Immature natural killer cell (primary cell): Measurements from ENCODE around the gene AKAP13. TPM values are rescaled to one million over a fixed set of nuclear protein-coding genes. Genes with fewer than 3 reads are reported as not detected.
"Not testable (repeated sequence)": the region's sequence is repeated elsewhere in the genome, so short reads cannot be mapped to it uniquely, and the experiment has no call there.

Source experiments
- DNase-seq, 3 donors: peaks; one replicate each; pipeline ENCODE4 v3.0.0; 2022; ENCODE audit warnings: mixed read lengths in 1 of 3
- H3K27ac Mint-ChIP-seq, 6 donors: one replicate each; pipeline ENCODE4 v1.8.0; 2020; ENCODE audit warnings: mixed read lengths in 6 of 6, mild to moderate bottlenecking in 5 of 6, inconsistent platforms in 4 of 6, moderate library complexity in 3 of 6
- H3K27me3 Mint-ChIP-seq, 3 donors: one replicate each; pipeline ENCODE4 v1.8.0; 2020 to 2021; ENCODE audit warnings: low read depth in 3 of 3, mild to moderate bottlenecking in 3 of 3, mixed read lengths in 3 of 3, moderate library complexity in 3 of 3, inconsistent platforms in 1 of 3
- H3K36me3 Mint-ChIP-seq, 3 donors: one replicate each; pipeline ENCODE4 v1.8.0; 2020; ENCODE audit warnings: mixed read lengths in 3 of 3, inconsistent platforms in 2 of 3, mild to moderate bottlenecking in 2 of 3
- H3K4me1 Mint-ChIP-seq, 2 donors: one replicate each; pipeline ENCODE4 v1.8.0; 2020; ENCODE audit warnings: inconsistent platforms in 2 of 2, mild to moderate bottlenecking in 2 of 2, mixed read lengths in 2 of 2, moderate library complexity in 1 of 2
- H3K4me3 Mint-ChIP-seq, 5 donors: one replicate each; pipeline ENCODE4 v1.8.0; 2020; ENCODE audit warnings: mild to moderate bottlenecking in 5 of 5, mixed read lengths in 5 of 5, inconsistent platforms in 3 of 5, moderate library complexity in 3 of 5
- H3K9me3 Mint-ChIP-seq, 6 donors: one replicate each; pipeline ENCODE4 v1.8.0; 2020; ENCODE audit warnings: mild to moderate bottlenecking in 6 of 6, mixed read lengths in 6 of 6, inconsistent platforms in 4 of 6, moderate library complexity in 3 of 6
- polyA plus RNA-seq, 3 donors: library from polyadenylated mRNA; unstranded; fragments of 300-500 nt; fragmentation: Illumina TruSeq; gene quantifications; one replicate each; pipeline ENCODE4 v1.2.3, GENCODE V29; 2021

AKAP13 gene
- polyA plus RNA-seq, 3 donors from 2014 or later = 104 to 327 (median 112) TPM

- Mint-ChIP-seq H3K9me3 (no peaks in the 10 kb centered on the region), H3K4me3 (no peak overlapping the region), H3K36me3 (peaks cover 15 to 33% (median 17%) of the 10 kb centered on the region in 3 donors), H3K27me3 (peaks cover 8 to 20% (median 14%) of the 10 kb centered on the region in 3 donors), H3K27ac (no peak overlapping the region), H3K4me1 (peaks cover 32 to 43% of the 10 kb centered on the region in 2 donors)
- DNase-seq = no peak
These were observed 262.3 kb downstream of the AKAP13 start for GRCh38 chr15:85642693-85643066.

- peak; percentile 81 to 86 (median 83) for DNase-seq
- peaks cover 49 to 64% of the 10 kb centered on the region in 2 donors for H3K4me1 Mint-ChIP-seq
- peaks cover 4 to 18% (median 6%) of the 10 kb centered on the region in 3 donors for H3K36me3 Mint-ChIP-seq
- H3K27me3 Mint-ChIP-seq = peaks cover 8 to 32% (median 16%) of the 10 kb centered on the region in 3 donors
- H3K27ac Mint-ChIP-seq = peak overlapping the region; percentile 95 to 99 (median 98)
- no peaks in the 10 kb centered on the region for H3K9me3 Mint-ChIP-seq
- H3K4me3 Mint-ChIP-seq = peak overlapping the region; percentile 54 to 85 (median 74)
These were observed 266.2 kb downstream of the AKAP13 start for GRCh38 chr15:85646538-85647091.

- Mint-ChIP-seq H3K4me3 (peak overlapping the region; percentile 46 to 73 (median 58)), H3K27me3 (peaks cover 3 to 30% (median 16%) of the 10 kb centered on the region in 3 donors), H3K27ac (peak overlapping the region; percentile 94 to 99 (median 96)), H3K36me3 (peaks cover 0 to 10% (median 4%) of the 10 kb centered on the region in 3 donors), H3K4me1 (peaks cover 49 to 63% of the 10 kb centered on the region in 2 donors), H3K9me3 (no peaks in the 10 kb centered on the region)
- peak; percentile 57 to 68 (median 64) for DNase-seq
These were observed 269.0 kb downstream of the AKAP13 start for GRCh38 chr15:85649372-85649771.

GRCh38 chr15:85651548-85651947, 271.1 kb downstream of the AKAP13 start:
- Mint-ChIP-seq H3K27me3 (peaks cover 2 to 21% (median 9%) of the 10 kb centered on the region in 3 donors), H3K36me3 (peaks cover 0 to 13% (median 11%) of the 10 kb centered on the region in 3 donors), H3K9me3 (no peaks in the 10 kb centered on the region), H3K4me1 (peaks cover 32 to 45% of the 10 kb centered on the region in 2 donors), H3K27ac (peak overlapping the region in 4 of 6 donors; percentile 71 to 99 (median 80)), H3K4me3 (no peak overlapping the region)
- DNase-seq = no peak

- Mint-ChIP-seq H3K9me3 (no peaks in the 10 kb centered on the region), H3K4me1 (peaks cover 24 to 36% of the 10 kb centered on the region in 2 donors), H3K27ac (peak overlapping the region; percentile 51 to 99 (median 74)), H3K27me3 (peaks cover 0 to 15% (median 5%) of the 10 kb centered on the region in 3 donors), H3K4me3 (no peak overlapping the region), H3K36me3 (peaks cover 0 to 11% (median 8%) of the 10 kb centered on the region in 3 donors)
- no peak for DNase-seq
These were observed 272.1 kb downstream of the AKAP13 start for GRCh38 chr15:85652457-85652856.

GRCh38 chr15:85657132-85657531, 276.7 kb downstream of the AKAP13 start:
- Mint-ChIP-seq H3K27ac (peak overlapping the region in 1 of 6 donors; percentile 71), H3K9me3 (no peaks in the 10 kb centered on the region), H3K4me1 (peaks cover 2 to 9% of the 10 kb centered on the region in 2 donors), H3K4me3 (no peak overlapping the region), H3K27me3 (no peaks in the 10 kb centered on the region), H3K36me3 (peaks cover 5 to 25% (median 11%) of the 10 kb centered on the region in 3 donors)
- DNase-seq = no peak

GRCh38 chr15:85658816-85659215, 278.4 kb downstream of the AKAP13 start:
- no peak for DNase-seq
- no peak overlapping the region for H3K4me3 Mint-ChIP-seq
- no peaks in the 10 kb centered on the region for H3K27me3 Mint-ChIP-seq
- peaks cover 8 to 28% (median 17%) of the 10 kb centered on the region in 3 donors for H3K36me3 Mint-ChIP-seq
- H3K4me1 Mint-ChIP-seq = peaks cover 0 to 2% of the 10 kb centered on the region in 2 donors
- H3K27ac Mint-ChIP-seq = no peak overlapping the region
- no peaks in the 10 kb centered on the region for H3K9me3 Mint-ChIP-seq

GRCh38 chr15:85661859-85662258, 281.5 kb downstream of the AKAP13 start:
- Mint-ChIP-seq H3K4me3 (no peak overlapping the region), H3K9me3 (no peaks in the 10 kb centered on the region), H3K4me1 (peaks cover 5 to 6% of the 10 kb centered on the region in 2 donors), H3K27me3 (no peaks in the 10 kb centered on the region), H3K27ac (peak overlapping the region in 1 of 6 donors; percentile 30), H3K36me3 (peaks cover 19 to 50% (median 38%) of the 10 kb centered on the region in 3 donors)
- DNase-seq = no peak

GRCh38 chr15:85665677-85666076, 285.3 kb downstream of the AKAP13 start:
- peak overlapping the region; percentile 22 to 98 (median 98) for H3K27ac Mint-ChIP-seq
- not testable (repeated sequence) for H3K27me3 Mint-ChIP-seq, H3K4me3 Mint-ChIP-seq, H3K9me3 Mint-ChIP-seq, DNase-seq
- H3K36me3 Mint-ChIP-seq = peaks cover 22 to 53% (median 42%) of the 10 kb centered on the region in 3 donors
- H3K4me1 Mint-ChIP-seq = peaks cover 26 to 31% of the 10 kb centered on the region in 2 donors

GRCh38 chr15:85667491-85668424, 287.4 kb downstream of the AKAP13 start:
- Mint-ChIP-seq H3K27ac (peak overlapping the region; percentile 97 to 99 (median 98)), H3K4me1 (peaks cover 26 to 31% of the 10 kb centered on the region in 2 donors), H3K27me3 (peaks cover 0 to 3% (median 0%) of the 10 kb centered on the region in 3 donors), H3K36me3 (peaks cover 26 to 56% (median 37%) of the 10 kb centered on the region in 3 donors), H3K9me3 (no peaks in the 10 kb centered on the region), H3K4me3 (peak overlapping the region; percentile 28 to 84 (median 71))
- peak; percentile 85 to 90 (median 89) for DNase-seq

GRCh38 chr15:85671156-85671555, 290.8 kb downstream of the AKAP13 start:
- H3K36me3 Mint-ChIP-seq = peaks cover 23 to 46% (median 27%) of the 10 kb centered on the region in 3 donors
- no peak overlapping the region for H3K4me3 Mint-ChIP-seq
- peaks cover 0 to 6% (median 0%) of the 10 kb centered on the region in 3 donors for H3K27me3 Mint-ChIP-seq
- no peak for DNase-seq
- H3K4me1 Mint-ChIP-seq = peaks cover 25 to 31% of the 10 kb centered on the region in 2 donors
- H3K9me3 Mint-ChIP-seq = no peaks in the 10 kb centered on the region
- H3K27ac Mint-ChIP-seq = peak overlapping the region in 4 of 6 donors; percentile 48 to 90 (median 66)

- Mint-ChIP-seq H3K27ac (peak overlapping the region in 4 of 6 donors; percentile 38 to 62 (median 50)), H3K4me1 (peaks cover 14 to 19% of the 10 kb centered on the region in 2 donors), H3K27me3 (peaks cover 0 to 6% (median 1%) of the 10 kb centered on the region in 3 donors), H3K9me3 (no peaks in the 10 kb centered on the region), H3K36me3 (peaks cover 18 to 49% (median 31%) of the 10 kb centered on the region in 3 donors), H3K4me3 (no peak overlapping the region)
- no peak for DNase-seq
These were observed 292.1 kb downstream of the AKAP13 start for GRCh38 chr15:85672332-85673084.

- Mint-ChIP-seq H3K4me3 (no peak overlapping the region), H3K4me1 (peaks cover 6 to 11% of the 10 kb centered on the region in 2 donors), H3K9me3 (no peaks in the 10 kb centered on the region), H3K27me3 (peaks cover 0 to 3% (median 1%) of the 10 kb centered on the region in 3 donors), H3K36me3 (peaks cover 16 to 47% (median 31%) of the 10 kb centered on the region in 3 donors), H3K27ac (peak overlapping the region in 4 of 6 donors; percentile 33 to 65 (median 54))
- no peak for DNase-seq
These were observed 292.9 kb downstream of the AKAP13 start for GRCh38 chr15:85673326-85673725.
